GM23338 (cell line): ENCODE data around the gene RUBCN. TPM values are rescaled to one million over a fixed set of nuclear protein-coding genes. Genes with fewer than 3 reads are reported as not detected.

Source experiments
- ATAC-seq: fragments of 200-7000 bp; cut with Tn5 transposase; 3 replicates; pipeline ENCODE4 v1.9.1; 2020
- DNase-seq: peaks from one replicate; pipeline ENCODE4 v3.0.0-alpha.2; 2015; ENCODE audit warnings: low spot score
- H2AFZ ChIP-seq: fragments of 200-600 bp; sonication (generic); 2 replicates; pipeline ENCODE4 v1.8.0; 2016; ENCODE audit warnings: antibody characterized with exemption, mild to moderate bottlenecking, moderate library complexity
- H3F3A ChIP-seq: fragments of 200-600 bp; sonication (generic); replicated peaks from 2 replicates; pipeline ENCODE4 v1.8.0; 2017; ENCODE audit warnings: antibody characterized with exemption, mixed run types, low read depth
- H3K27ac ChIP-seq: fragments of 200-600 bp; sonication (generic); 2 replicates; pipeline ENCODE4 v1.6.1; 2016; ENCODE audit warnings: low read depth
- H3K27me3 ChIP-seq: fragments of 200-600 bp; sonication (generic); 2 replicates; pipeline ENCODE4 v1.8.0; 2016; ENCODE audit warnings: mild to moderate bottlenecking, mixed run types, moderate library complexity; ENCODE audit not compliant: insufficient read depth
- H3K36me3 ChIP-seq: fragments of 200-600 bp; sonication (generic); 2 replicates; pipeline ENCODE4 v1.8.0; 2016; ENCODE audit warnings: mild to moderate bottlenecking; ENCODE audit not compliant: insufficient read depth
- H3K4me1 ChIP-seq: fragments of 200-600 bp; sonication (generic); 2 replicates; pipeline ENCODE4 v1.8.0; 2016; ENCODE audit warnings: mild to moderate bottlenecking, moderate library complexity; ENCODE audit not compliant: insufficient read depth
- H3K4me2 ChIP-seq: fragments of 200-600 bp; sonication (generic); 2 replicates; pipeline ENCODE4 v1.7.1; 2017; ENCODE audit warnings: mixed run types
- H3K4me3 ChIP-seq: fragments of 200-600 bp; sonication (generic); 2 replicates; pipeline ENCODE4 v1.6.1; 2016; ENCODE audit warnings: mixed run types
- H3K79me2 ChIP-seq: fragments of 200-600 bp; sonication (generic); replicated peaks from 2 replicates; pipeline ENCODE4 v1.8.0; 2017; ENCODE audit warnings: mild to moderate bottlenecking; ENCODE audit not compliant: insufficient read depth
- H3K9me2 ChIP-seq: fragments of 200-600 bp; sonication (generic); 2 replicates; pipeline ENCODE4 v1.8.0; 2017; ENCODE audit not compliant: insufficient read depth
- H4K20me1 ChIP-seq: fragments of 200-600 bp; sonication (generic); replicated peaks from 2 replicates; pipeline ENCODE4 v1.8.0; 2017; ENCODE audit warnings: mild to moderate bottlenecking; ENCODE audit not compliant: insufficient read depth
- H3K27ac Mint-ChIP-seq: 2 replicates; pipeline ENCODE4 v1.8.0; 2020; ENCODE audit warnings: inconsistent platforms, mild to moderate bottlenecking, moderate library complexity, mixed read lengths
- H3K27me3 Mint-ChIP-seq: 3 replicates; pipeline ENCODE4 v1.8.0; 2022; ENCODE audit warnings: low read depth, mild to moderate bottlenecking, moderate library complexity, mixed read lengths, inconsistent platforms; ENCODE audit not compliant: insufficient read depth, poor library complexity
- H3K36me3 Mint-ChIP-seq: 3 replicates; pipeline ENCODE4 v1.8.0; 2021; ENCODE audit warnings: low read depth, mild to moderate bottlenecking, inconsistent platforms, moderate library complexity, mixed read lengths
- H3K4me1 Mint-ChIP-seq: 3 replicates; pipeline ENCODE4 v1.8.0; 2020; ENCODE audit warnings: mild to moderate bottlenecking, inconsistent platforms, mixed read lengths
- H3K4me3 Mint-ChIP-seq: 3 replicates; pipeline ENCODE4 v1.8.0; 2021; ENCODE audit warnings: moderate library complexity, mild to moderate bottlenecking, inconsistent platforms, mixed read lengths
- H3K9me3 Mint-ChIP-seq: 3 replicates; pipeline ENCODE4 v1.8.0; 2020; ENCODE audit warnings: moderate library complexity, mild to moderate bottlenecking, inconsistent platforms, mixed read lengths
- ETS1 ChIP-seq: IDR thresholded peaks from 2 replicates; pipeline ENCODE4 v1.6.1; 2016; ENCODE audit warnings: antibody characterized with exemption
- EZH2phosphoT487 ChIP-seq: fragments of 200-600 bp; sonication (generic); IDR thresholded peaks from one replicate; pipeline ENCODE4 v1.8.1; 2018; ENCODE audit warnings: antibody characterized with exemption; ENCODE audit not compliant: unreplicated experiment
- JUNB ChIP-seq: IDR thresholded peaks from one replicate; pipeline ENCODE4 v1.6.1; 2016; ENCODE audit warnings: antibody characterized with exemption; ENCODE audit not compliant: unreplicated experiment
- NANOG ChIP-seq: IDR thresholded peaks from 2 replicates; pipeline ENCODE4 v1.6.1; 2016; ENCODE audit warnings: antibody characterized with exemption, borderline replicate concordance
- POLR2AphosphoS5 ChIP-seq: IDR thresholded peaks from 2 replicates; pipeline ENCODE4 v1.6.1; 2016; ENCODE audit warnings: antibody characterized with exemption, low read depth
- STAT1 ChIP-seq: IDR thresholded peaks from one replicate; pipeline ENCODE4 v1.6.1; 2016; ENCODE audit warnings: antibody characterized with exemption; ENCODE audit not compliant: unreplicated experiment
- ZNF114 ChIP-seq: fragments of 250-450 bp; sonication (Bioruptor Pico); IDR thresholded peaks from 2 replicates; pipeline ENCODE4 v1.5.0; 2020; ENCODE audit warnings: mild to moderate bottlenecking, moderate library complexity
- ZNF462 ChIP-seq: fragments of 250-450 bp; sonication (Bioruptor Pico); IDR thresholded peaks from 2 replicates; pipeline ENCODE4 v1.5.0; 2020; ENCODE audit warnings: mild to moderate bottlenecking, moderate library complexity
- polyA plus RNA-seq: library from polyadenylated mRNA; unstranded; fragments of >200 nt; fragmentation: Nextera tagmentation; extraction: Ambion mirVana; gene quantifications from 2 replicates; pipeline ENCODE4 v1.2.1, GENCODE V29; 2016
- total RNA-seq: library from RNA; depleted of rRNA; stranded (reverse); fragments of >200 nt; shearing (Covaris generic); gene quantifications from 2 replicates; pipeline ENCODE4 v1.2.3, GENCODE V29; 2014

The RUBCN gene
- total and polyA plus RNA-seq, 2 experiments from 2014 or later: 13.1 to 33.2 TPM

GRCh38 chr3:197734667-197735318 lies 1.9 kb downstream of the RUBCN start:
- H3K9me2 ChIP-seq: no peaks in the 10 kb centered on the region
- no peak for TF ChIP-seq ZNF114 (CRISPR knock-in tag)
- TF ChIP-seq ETS1: no peak
- TF ChIP-seq STAT1: no peak
- TF ChIP-seq EZH2phosphoT487: no peak
- TF ChIP-seq POLR2AphosphoS5: no peak
- no peak for TF ChIP-seq ZNF462 (CRISPR knock-in tag)
- no peak for TF ChIP-seq JUNB
- no peak for TF ChIP-seq NANOG
- ATAC-seq (no peak), DNase-seq (no peak)
- no peaks in the 10 kb centered on the region for H3K9me3 Mint-ChIP-seq
- peaks cover 18% of the 10 kb centered on the region for H3K4me1 Mint-ChIP-seq
- H3K4me2 ChIP-seq: no peak overlapping the region
- no peak overlapping the region for H3K4me3 ChIP-seq
- H3K36me3 ChIP-seq: no peaks in the 10 kb centered on the region
- no peaks in the 10 kb centered on the region for H3K27me3 ChIP-seq
- peaks cover 9% of the 10 kb centered on the region for H3K27me3 Mint-ChIP-seq
- peaks cover 29% of the 10 kb centered on the region for H3K79me2 ChIP-seq
- no peak overlapping the region for H2AFZ ChIP-seq
- H3K4me1 ChIP-seq: peaks cover 8% of the 10 kb centered on the region; the same call in 1 of the 2 replicates
- H4K20me1 ChIP-seq: peaks cover 7% of the 10 kb centered on the region
- H3K27ac Mint-ChIP-seq: no peak overlapping the region
- no peak overlapping the region for H3K27ac ChIP-seq
- peaks cover 7% of the 10 kb centered on the region; the same call in 1 of the 2 replicates for H3F3A ChIP-seq
- no peak overlapping the region; the same call in 2 of the 3 replicates for H3K4me3 Mint-ChIP-seq
- no peaks in the 10 kb centered on the region; the same call in 2 of the 3 replicates for H3K36me3 Mint-ChIP-seq
